LHCN-M2 (cell line): ENCODE measurements around the gene RNF182. TPM values are rescaled to one million over a fixed set of nuclear protein-coding genes. Genes with fewer than 3 reads are reported as not detected.
"Not testable (repeated sequence)": the region's sequence is repeated elsewhere in the genome, so short reads cannot be mapped to it uniquely, and the experiment has no call there.

Experiments used
- DNase-seq: peaks from one replicate; pipeline ENCODE4 v3.0.0-alpha.2; 2012; ENCODE audit warnings: low read depth
- total RNA-seq: library from RNA; depleted of rRNA; stranded (reverse); fragments of >200 nt; gene quantifications from 2 replicates; pipeline ENCODE4 v1.2.3, GENCODE V29; 2014

Gene RNF182
- total RNA-seq, 1 experiment from 2014 or later, result 2.1 TPM

- DNase-seq, result peak; percentile 97
Measured at GRCh38 chr6:14001329-14002012, 76.7 kb downstream of the RNF182 start.

- no peak for DNase-seq
Measured at GRCh38 chr6:14002176-14002947, 77.6 kb downstream of the RNF182 start.

- DNase-seq, result no peak
Measured at GRCh38 chr6:14004258-14004657, 79.5 kb downstream of the RNF182 start.

GRCh38 chr6:14008809-14009208, 84.1 kb downstream of the RNF182 start:
- no peak for DNase-seq

GRCh38 chr6:14009431-14009830, 84.7 kb downstream of the RNF182 start:
- no peak for DNase-seq

- DNase-seq, result no peak
Measured at GRCh38 chr6:14010275-14010674, 85.5 kb downstream of the RNF182 start.

- no peak for DNase-seq
Measured at GRCh38 chr6:14012313-14013030, 87.7 kb downstream of the RNF182 start.

GRCh38 chr6:14015964-14016363, 91.2 kb downstream of the RNF182 start:
- DNase-seq, result no peak

- DNase-seq, result no peak
Measured at GRCh38 chr6:14016432-14016831, 91.7 kb downstream of the RNF182 start.

GRCh38 chr6:14016935-14017625, 92.3 kb downstream of the RNF182 start:
- no peak for DNase-seq

GRCh38 chr6:14017626-14018475, 93.1 kb downstream of the RNF182 start:
- DNase-seq, result no peak

- DNase-seq, result not testable (repeated sequence)
Measured at GRCh38 chr6:14018559-14018958, 93.8 kb downstream of the RNF182 start.

GRCh38 chr6:14020551-14020950, 95.8 kb downstream of the RNF182 start:
- DNase-seq, result no peak

- DNase-seq, result no peak
Measured at GRCh38 chr6:14021449-14021848, 96.7 kb downstream of the RNF182 start.

- no peak for DNase-seq
Measured at GRCh38 chr6:14022673-14023072, 97.9 kb downstream of the RNF182 start.

GRCh38 chr6:14023855-14024254, 99.1 kb downstream of the RNF182 start:
- no peak for DNase-seq

GRCh38 chr6:14025160-14025559, 100.4 kb downstream of the RNF182 start:
- no peak for DNase-seq

GRCh38 chr6:14026831-14027539, 102.2 kb downstream of the RNF182 start:
- peak; percentile 26 for DNase-seq

GRCh38 chr6:14028631-14029030, 103.9 kb downstream of the RNF182 start:
- DNase-seq, result no peak

GRCh38 chr6:14029605-14030004, 104.9 kb downstream of the RNF182 start:
- no peak for DNase-seq
